Activated CD8-positive, alpha-beta memory T cell treated with anti-CD3 and anti-CD28 coated beads for 36 hours (primary cell): ENCODE measurements around the gene ENGASE. TPM values are rescaled to one million over a fixed set of nuclear protein-coding genes. Genes with fewer than 3 reads are reported as not detected.
"Not testable (repeated sequence)": the region's sequence is repeated elsewhere in the genome, so short reads cannot be mapped to it uniquely, and the experiment has no call there.

ENCODE experiments used
- CTCF ChIA-PET: fragments of 350-600 bp; sonication (Branson Sonifier 250); formaldehyde crosslinking; loops from one replicate; lab custom pipeline; 2021; ENCODE audit warnings: antibody characterized with exemption; lab: Charles Lee
- POLR2A ChIA-PET: fragments of 350-600 bp; sonication (Branson Sonifier 250); formaldehyde crosslinking; loops from one replicate; lab custom pipeline; 2021; ENCODE audit warnings: antibody characterized with exemption; lab: Charles Lee
- total RNA-seq, 2 experiments: library from RNA; stranded (reverse); gene quantifications; one replicate each; pipeline ENCODE4 v1.2.3, GENCODE V29; 2021

ENGASE gene
- total RNA-seq, result 10 to 100 TPM; 31.3 to 33.9 TPM

GRCh38 chr17:79074649-79075445, at the start of gene ENGASE:
ENGASE (plus strand) TSS chr17:79074824; CDS start chr17:79074945, 121 bp downstream.
- ChIA-PET CTCF (interaction anchor here (0.6 to 2.8 kb wide), 5 partner anchors 12 to 778 kb away, joined by 3 to 10 read pairs (median 3); no protein-coding TSS in a partner anchor), POLR2A (interaction anchor here (0.7 kb wide), 1 partner anchor 10 kb away, joined by 3 read pairs; no protein-coding TSS in a partner anchor)

- ChIA-PET CTCF (interaction anchor here (1.0 kb wide), 1 partner anchor 158 kb away, joined by 3 read pairs; no protein-coding TSS in a partner anchor), POLR2A (no interaction called here)
Observed at GRCh38 chr17:79024901-79025737, 49.5 kb upstream of the ENGASE start.

GRCh38 chr17:79026376-79027273, 48.0 kb upstream of the ENGASE start:
- ChIA-PET CTCF (interaction anchor here (1.1 kb wide), 1 partner anchor 15 kb away, joined by 3 read pairs; no protein-coding TSS in a partner anchor), POLR2A (no interaction called here)

- POLR2A ChIA-PET, result no interaction called here
- CTCF ChIA-PET, result interaction anchor here (1.1 kb wide), 1 partner anchor 15 kb away, joined by 3 read pairs; no protein-coding TSS in a partner anchor
Observed at GRCh38 chr17:79027274-79027924, 47.2 kb upstream of the ENGASE start.

- POLR2A ChIA-PET, result no interaction called here
Observed at GRCh38 chr17:79027925-79028491, 46.6 kb upstream of the ENGASE start.

GRCh38 chr17:79028496-79029326, 45.9 kb upstream of the ENGASE start:
- ChIA-PET POLR2A (no interaction called here), CTCF (interaction anchor here (0.7 to 1.3 kb wide), 3 partner anchors 17 to 1344 kb away, joined by 3 read pairs; no protein-coding TSS in a partner anchor)

More at GRCh38 chr17:79027925-79028491, 46.6 kb upstream of the ENGASE start:
- CTCF ChIA-PET, result interaction anchor here (1.1 kb wide), 1 partner anchor 34 kb away, joined by 3 read pairs; no protein-coding TSS in a partner anchor

GRCh38 chr17:79029327-79030009, 45.2 kb upstream of the ENGASE start:
- CTCF ChIA-PET, result interaction anchor here (0.7 to 1.3 kb wide), 2 partner anchors 16 to 1344 kb away, joined by 3 read pairs; no protein-coding TSS in a partner anchor
- POLR2A ChIA-PET, result no interaction called here

GRCh38 chr17:79030636-79031035, 44.0 kb upstream of the ENGASE start:
- CTCF ChIA-PET, result interaction anchor here (1.1 kb wide), 1 partner anchor 15 kb away, joined by 4 read pairs; no protein-coding TSS in a partner anchor
- POLR2A ChIA-PET, result not testable (repeated sequence)

- ChIA-PET POLR2A (no interaction called here), CTCF (interaction anchor here (1.1 to 2.2 kb wide), 4 partner anchors 10 to 361 kb away, joined by 3 to 11 read pairs (median 6); no protein-coding TSS in a partner anchor)
Observed at GRCh38 chr17:79031996-79032875, 42.4 kb upstream of the ENGASE start.

GRCh38 chr17:79033046-79033616, 41.5 kb upstream of the ENGASE start:
- POLR2A ChIA-PET, result no interaction called here
- CTCF ChIA-PET, result interaction anchor here (1.1 to 2.2 kb wide), 4 partner anchors 9 to 360 kb away, joined by 3 to 11 read pairs (median 6); no protein-coding TSS in a partner anchor

- POLR2A ChIA-PET, result no interaction called here
- CTCF ChIA-PET, result interaction anchor here (0.9 to 2.2 kb wide), 3 partner anchors 8 to 173 kb away, joined by 3 to 11 read pairs (median 7); no protein-coding TSS in a partner anchor
Observed at GRCh38 chr17:79033741-79034501, 40.7 kb upstream of the ENGASE start.

GRCh38 chr17:79034931-79035485, 39.6 kb upstream of the ENGASE start:
- ChIA-PET CTCF (interaction anchor here (0.9 kb wide), 1 partner anchor 172 kb away, joined by 3 read pairs; no protein-coding TSS in a partner anchor), POLR2A (no interaction called here)

GRCh38 chr17:79035686-79036085, 38.9 kb upstream of the ENGASE start:
- ChIA-PET CTCF (no interaction called here), POLR2A (no interaction called here)

- ChIA-PET POLR2A (interaction anchor here (0.5 kb wide), 1 partner anchor 963 kb away, joined by 3 read pairs; no protein-coding TSS in a partner anchor), CTCF (no interaction called here)
Observed at GRCh38 chr17:79036181-79036580, 38.4 kb upstream of the ENGASE start.
